GM12875 (cell line): ENCODE results near the gene SKA3.

Experiments used
- H3K4me3 ChIP-seq: one replicate; pipeline ENCODE4 v1.5.1; 2011; ENCODE audit warnings: low read depth, low read length, control low read depth
- TF ChIP-seq, protein P1 (sequence below): IDR thresholded peaks from 2 replicates; pipeline ENCODE4 v1.5.1; 2011; ENCODE audit warnings: low read depth, mild to moderate bottlenecking, control low read depth, inconsistent platforms, low read length, moderate library complexity, borderline replicate concordance; ENCODE audit not compliant: insufficient read depth

SKA3 gene

GRCh38 chr13:21134475-21134874, 41.9 kb downstream of the SKA3 start:
- no peak overlapping the region for H3K4me3 ChIP-seq

GRCh38 chr13:21133077-21133476, 43.3 kb downstream of the SKA3 start:
- H3K4me3 ChIP-seq = no peak overlapping the region
- TF ChIP-seq, protein P1, sequence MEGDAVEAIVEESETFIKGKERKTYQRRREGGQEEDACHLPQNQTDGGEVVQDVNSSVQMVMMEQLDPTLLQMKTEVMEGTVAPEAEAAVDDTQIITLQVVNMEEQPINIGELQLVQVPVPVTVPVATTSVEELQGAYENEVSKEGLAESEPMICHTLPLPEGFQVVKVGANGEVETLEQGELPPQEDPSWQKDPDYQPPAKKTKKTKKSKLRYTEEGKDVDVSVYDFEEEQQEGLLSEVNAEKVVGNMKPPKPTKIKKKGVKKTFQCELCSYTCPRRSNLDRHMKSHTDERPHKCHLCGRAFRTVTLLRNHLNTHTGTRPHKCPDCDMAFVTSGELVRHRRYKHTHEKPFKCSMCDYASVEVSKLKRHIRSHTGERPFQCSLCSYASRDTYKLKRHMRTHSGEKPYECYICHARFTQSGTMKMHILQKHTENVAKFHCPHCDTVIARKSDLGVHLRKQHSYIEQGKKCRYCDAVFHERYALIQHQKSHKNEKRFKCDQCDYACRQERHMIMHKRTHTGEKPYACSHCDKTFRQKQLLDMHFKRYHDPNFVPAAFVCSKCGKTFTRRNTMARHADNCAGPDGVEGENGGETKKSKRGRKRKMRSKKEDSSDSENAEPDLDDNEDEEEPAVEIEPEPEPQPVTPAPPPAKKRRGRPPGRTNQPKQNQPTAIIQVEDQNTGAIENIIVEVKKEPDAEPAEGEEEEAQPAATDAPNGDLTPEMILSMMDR = no peak

More at GRCh38 chr13:21134475-21134874, 41.9 kb downstream of the SKA3 start:
- TF ChIP-seq, protein P1 = no peak

GRCh38 chr13:21130116-21130515, 46.2 kb downstream of the SKA3 start:
- no peak overlapping the region for H3K4me3 ChIP-seq
- TF ChIP-seq, protein P1 = no peak

DNA sequence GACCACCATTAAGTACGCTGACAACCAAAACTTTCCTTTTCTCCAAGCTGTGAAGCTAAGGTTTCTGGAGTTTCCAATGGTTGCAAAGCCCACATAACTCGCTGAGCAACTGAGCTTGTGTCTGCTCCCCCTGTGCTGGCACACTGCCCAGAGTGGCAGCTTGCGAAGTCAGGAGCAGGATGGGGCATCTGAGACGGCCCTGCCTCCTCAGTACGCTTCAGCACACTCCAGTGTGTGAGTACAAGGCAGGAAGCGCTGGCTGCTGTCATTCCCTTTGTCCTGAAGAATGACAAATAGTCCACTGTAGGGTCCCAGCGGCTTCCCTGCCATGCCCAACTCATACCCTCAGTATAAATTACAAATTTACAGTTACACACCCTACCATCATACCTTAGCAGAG, 51.5 kb downstream of the SKA3 start:
- H3K4me3 ChIP-seq = no peak overlapping the region
- TF ChIP-seq, protein P1 = no peak

DNA sequence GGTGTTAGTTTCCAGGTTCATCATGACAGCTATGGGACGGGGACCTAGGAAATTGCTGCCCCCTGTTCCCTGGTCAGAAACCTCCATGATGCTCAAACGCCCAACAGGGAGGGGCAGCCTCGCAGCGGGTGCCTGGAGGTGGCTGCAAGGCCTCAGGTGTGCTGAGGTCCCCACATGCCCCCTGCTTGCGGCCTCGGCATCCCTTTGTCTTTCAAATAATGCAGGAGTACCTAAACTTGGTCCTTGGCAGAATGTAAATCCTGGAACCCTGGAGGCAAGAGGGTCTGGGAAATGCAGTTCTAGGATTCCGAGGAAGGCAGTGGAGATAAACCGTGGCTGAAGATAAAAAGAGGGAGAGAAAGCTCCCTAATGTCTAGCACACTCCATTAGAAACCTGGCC, 52.4 kb downstream of the SKA3 start:
- TF ChIP-seq, protein P1 = no peak
- H3K4me3 ChIP-seq = no peak overlapping the region

- TF ChIP-seq, protein P1 = no peak
- H3K4me3 ChIP-seq = no peak overlapping the region
Measured at GRCh38 chr13:21121616-21122015, 54.7 kb downstream of the SKA3 start.

DNA sequence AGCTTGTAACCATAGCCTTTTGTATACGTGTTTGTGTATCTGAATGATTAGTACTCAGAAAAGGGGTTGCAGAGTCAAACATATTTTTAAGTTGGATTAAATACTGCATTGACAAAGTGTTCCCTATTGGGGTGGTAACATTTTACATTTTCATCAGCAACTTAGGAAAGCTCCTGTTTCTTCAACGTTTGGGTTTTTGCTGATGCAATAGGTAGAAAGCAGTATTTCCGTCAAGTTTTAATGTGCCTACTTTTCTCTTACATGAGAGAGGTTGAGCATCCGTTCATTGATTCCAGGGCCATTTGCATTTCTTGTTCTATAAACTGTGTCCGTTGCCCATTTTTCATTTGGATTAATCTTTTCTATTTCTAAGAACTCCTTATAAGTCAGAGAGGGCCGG, 56.2 kb downstream of the SKA3 start:
- TF ChIP-seq, protein P1 = no peak
- no peak overlapping the region for H3K4me3 ChIP-seq
